Cortex of kidney (tissue), 1 donor: ENCODE measurements around the gene DACH1.
"Not testable (repeated sequence)": the region's sequence is repeated elsewhere in the genome, so short reads cannot be mapped to it uniquely, and the experiment has no call there.

Experiments
- DNase-seq: peaks from one replicate; lab custom pipeline; 2025; lab: John Stamatoyannopoulos, UW

The DACH1 gene

GRCh38 chr13:71867131-71867814, at the start of gene DACH1:
Gene DACH1, minus strand, starts transcription at chr13:71867204.
- no peak for DNase-seq

- no peak for DNase-seq
These were observed 46.7 kb upstream of the DACH1 start for GRCh38 chr13:71913717-71914116.

GRCh38 chr13:71912524-71912923, 45.5 kb upstream of the DACH1 start:
- no peak for DNase-seq

GRCh38 chr13:71906448-71906847, 39.4 kb upstream of the DACH1 start:
- DNase-seq, result no peak

- DNase-seq, result no peak
These were observed 35.7 kb upstream of the DACH1 start for GRCh38 chr13:71902676-71903075.

GRCh38 chr13:71893506-71893905, 26.5 kb upstream of the DACH1 start:
- DNase-seq, result not testable (repeated sequence)

GRCh38 chr13:71886880-71887279, 19.9 kb upstream of the DACH1 start:
- no peak for DNase-seq

- no peak for DNase-seq
These were observed 15.1 kb upstream of the DACH1 start for GRCh38 chr13:71882120-71882519.

GRCh38 chr13:71880753-71881541, 13.9 kb upstream of the DACH1 start:
- no peak for DNase-seq

- DNase-seq, result no peak
These were observed 12.9 kb upstream of the DACH1 start for GRCh38 chr13:71879808-71880344.

GRCh38 chr13:71879129-71879535, 12.1 kb upstream of the DACH1 start:
- no peak for DNase-seq

GRCh38 chr13:71877256-71877653, 10.3 kb upstream of the DACH1 start:
- DNase-seq, result no peak

GRCh38 chr13:71876648-71877255, 9.7 kb upstream of the DACH1 start:
- no peak for DNase-seq

GRCh38 chr13:71875823-71876222, 8.8 kb upstream of the DACH1 start:
- DNase-seq, result no peak

- DNase-seq, result no peak
These were observed 7.5 kb upstream of the DACH1 start for GRCh38 chr13:71874458-71874857.

- DNase-seq, result no peak
These were observed 6.6 kb upstream of the DACH1 start for GRCh38 chr13:71873418-71874247.

GRCh38 chr13:71871844-71872243, 4.8 kb upstream of the DACH1 start:
- DNase-seq, result no peak

GRCh38 chr13:71871176-71871754, 4.3 kb upstream of the DACH1 start:
- no peak for DNase-seq

- no peak for DNase-seq
These were observed 3.1 kb upstream of the DACH1 start for GRCh38 chr13:71870100-71870499.

- no peak for DNase-seq
These were observed 2.3 kb upstream of the DACH1 start for GRCh38 chr13:71869274-71869673.

- no peak for DNase-seq
These were observed 471 bp downstream of the DACH1 start for GRCh38 chr13:71866335-71867130.
